Mesendoderm (in vitro differentiated cells): Measurements from ENCODE around the gene SEBOX.
"Not testable (repeated sequence)": the region's sequence is repeated elsewhere in the genome, so short reads cannot be mapped to it uniquely, and the experiment has no call there.

Source experiments
- DNase-seq: peaks from one replicate; pipeline ENCODE4 v3.0.0; 2013
- H2AK5ac ChIP-seq: 2 replicates; pipeline ENCODE4 v1.6.1; 2013; ENCODE audit warnings: low read length, inconsistent platforms
- H2BK120ac ChIP-seq: 2 replicates; pipeline ENCODE4 v1.6.1; 2013; ENCODE audit warnings: low read depth, mild to moderate bottlenecking, low read length, moderate library complexity, mixed read lengths
- H2BK15ac ChIP-seq: replicated peaks from 2 replicates; pipeline ENCODE4 v1.6.1; 2013; ENCODE audit warnings: low read depth, mild to moderate bottlenecking, moderate library complexity
- H2BK5ac ChIP-seq: 2 replicates; pipeline ENCODE4 v1.6.1; 2013; ENCODE audit warnings: low read length, inconsistent platforms
- H3K18ac ChIP-seq: 2 replicates; pipeline ENCODE4 v1.6.1; 2013; ENCODE audit warnings: mild to moderate bottlenecking, low read length, mixed read lengths
- H3K23ac ChIP-seq: one replicate; pipeline ENCODE4 v1.6.1; 2013; ENCODE audit warnings: low read length
- H3K27ac ChIP-seq: 2 replicates; pipeline ENCODE4 v1.5.1; 2013; ENCODE audit warnings: low read depth, mild to moderate bottlenecking, inconsistent platforms, low read length, moderate library complexity
- H3K27me3 ChIP-seq: 2 replicates; pipeline ENCODE4 v1.6.1; 2013; ENCODE audit warnings: low read length, control low read depth, mild to moderate bottlenecking, inconsistent platforms; ENCODE audit not compliant: insufficient read depth, poor library complexity
- H3K36me3 ChIP-seq: 2 replicates; pipeline ENCODE4 v1.6.1; 2013; ENCODE audit warnings: low read length, inconsistent platforms; ENCODE audit not compliant: control insufficient read depth, insufficient read depth
- H3K4ac ChIP-seq: one replicate; pipeline ENCODE4 v1.6.1; 2013; ENCODE audit warnings: low read depth, mild to moderate bottlenecking, low read length, moderate library complexity
- H3K4me1 ChIP-seq: 2 replicates; pipeline ENCODE4 v1.6.1; 2013; ENCODE audit warnings: low read depth, low read length, inconsistent platforms; ENCODE audit not compliant: control insufficient read depth
- H3K4me2 ChIP-seq: 2 replicates; pipeline ENCODE4 v1.6.1; 2013; ENCODE audit warnings: low read length
- H3K4me3 ChIP-seq: 2 replicates; pipeline ENCODE4 v1.5.1; 2013; ENCODE audit warnings: mild to moderate bottlenecking, low read length
- H3K56ac ChIP-seq: one replicate; pipeline ENCODE4 v1.6.1; 2013; ENCODE audit warnings: low read length
- H3K79me1 ChIP-seq: 2 replicates; pipeline ENCODE4 v1.6.1; 2013; ENCODE audit warnings: low read length, inconsistent platforms
- H3K79me2 ChIP-seq: 2 replicates; pipeline ENCODE4 v1.6.1; 2013; ENCODE audit warnings: mild to moderate bottlenecking, low read length; ENCODE audit not compliant: control insufficient read depth, insufficient read depth
- H3K9ac ChIP-seq: 2 replicates; pipeline ENCODE4 v1.6.1; 2013; ENCODE audit warnings: low read length, inconsistent platforms
- H4K5ac ChIP-seq: one replicate; pipeline ENCODE4 v1.6.1; 2013; ENCODE audit warnings: low read length
- H4K8ac ChIP-seq: one replicate; pipeline ENCODE4 v1.6.1; 2013; ENCODE audit warnings: low read depth, mild to moderate bottlenecking, control low read depth, low read length, moderate library complexity
- WGBS: extraction: QIAGEN DNeasy Blood & Tissue Kit; methylation state at CpG from one replicate; pipeline ENCODE4 v1.1.7; 2013; ENCODE audit warnings: low lambda C conversion rate, missing lambda C conversion rate; ENCODE audit not compliant: insufficient coverage; ENCODE audit errors: extremely low coverage; 5-methylcytosine and 5-hydroxymethylcytosine counted together

Gene SEBOX

GRCh38 chr17:28340374-28340773 is 24.6 kb downstream of the SEBOX start:
- H3K4me2 ChIP-seq = no peak overlapping the region
- H3K4me3 ChIP-seq = no peak overlapping the region
- no peak overlapping the region for H3K18ac ChIP-seq
- no peak overlapping the region for H3K27ac ChIP-seq
- H3K79me1 ChIP-seq = peaks cover 9% of the 10 kb centered on the region
- H4K8ac ChIP-seq = no peak overlapping the region
- no peak overlapping the region for H3K9ac ChIP-seq
- no peak overlapping the region for H2AK5ac ChIP-seq
- no peak overlapping the region for H2BK120ac ChIP-seq
- no CpG with 5 or more reads among the region's 6 CpGs for WGBS
- no peak for DNase-seq
- no peaks in the 10 kb centered on the region for H3K27me3 ChIP-seq
- no peak overlapping the region for H3K4ac ChIP-seq
- H3K23ac ChIP-seq = no peak overlapping the region
- peaks cover 8% of the 10 kb centered on the region for H3K36me3 ChIP-seq
- no peak overlapping the region for H2BK5ac ChIP-seq
- H2BK15ac ChIP-seq = no peak overlapping the region
- H3K79me2 ChIP-seq = peaks cover 18% of the 10 kb centered on the region
- no peak overlapping the region for H3K56ac ChIP-seq
- H4K5ac ChIP-seq = no peak overlapping the region
- H3K4me1 ChIP-seq = peaks cover 3% of the 10 kb centered on the region

DNA sequence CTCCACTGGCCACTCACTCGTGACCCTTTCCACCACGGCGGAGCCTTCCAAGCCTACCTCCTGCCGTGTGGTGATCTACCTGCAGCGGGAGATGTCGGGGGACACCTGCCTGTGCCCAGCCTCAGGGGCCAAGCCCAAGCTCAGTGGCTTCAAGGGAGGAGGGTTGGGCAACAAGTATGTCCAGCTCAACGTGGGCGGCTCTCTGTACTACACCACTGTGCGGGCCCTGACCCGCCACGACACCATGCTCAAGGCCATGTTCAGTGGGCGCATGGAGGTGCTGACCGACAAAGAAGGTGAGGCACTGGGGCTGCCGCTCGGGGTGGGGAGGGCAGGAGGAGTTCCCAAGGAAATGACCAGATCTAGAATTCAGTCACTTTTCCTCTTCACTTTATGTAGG is 25.6 kb downstream of the SEBOX start:
- WGBS = no CpG with 5 or more reads among the region's 15 CpGs
- Histone ChIP-seq H3K23ac (no peak overlapping the region), H2BK120ac (no peak overlapping the region), H3K79me1 (peaks cover 13% of the 10 kb centered on the region), H3K4me2 (no peak overlapping the region), H3K27ac (no peak overlapping the region), H3K4me3 (no peak overlapping the region), H3K4ac (no peak overlapping the region), H2AK5ac (no peak overlapping the region), H2BK15ac (no peak overlapping the region), H2BK5ac (no peak overlapping the region), H3K36me3 (peaks cover 5% of the 10 kb centered on the region), H4K8ac (no peak overlapping the region), H3K9ac (no peak overlapping the region), H3K56ac (no peak overlapping the region), H4K5ac (no peak overlapping the region), H3K18ac (no peak overlapping the region), H3K4me1 (peaks cover 7% of the 10 kb centered on the region), H3K79me2 (peaks cover 18% of the 10 kb centered on the region), H3K27me3 (no peaks in the 10 kb centered on the region)
- DNase-seq = no peak

GRCh38 chr17:28338769-28339212 is 26.2 kb downstream of the SEBOX start:
- WGBS = no CpG with 5 or more reads among the region's 8 CpGs
- Histone ChIP-seq H3K79me2 (peaks cover 18% of the 10 kb centered on the region), H3K79me1 (peaks cover 16% of the 10 kb centered on the region)
- H3K4me1 ChIP-seq, H4K5ac ChIP-seq, H3K4ac ChIP-seq, H3K56ac ChIP-seq, H3K27ac ChIP-seq, H2AK5ac ChIP-seq, H3K4me2 ChIP-seq, H3K27me3 ChIP-seq, H3K23ac ChIP-seq, H3K9ac ChIP-seq, H2BK5ac ChIP-seq, H3K18ac ChIP-seq, H3K4me3 ChIP-seq, H3K36me3 ChIP-seq, H2BK15ac ChIP-seq, H2BK120ac ChIP-seq, H4K8ac ChIP-seq, DNase-seq: not testable (repeated sequence)

DNA sequence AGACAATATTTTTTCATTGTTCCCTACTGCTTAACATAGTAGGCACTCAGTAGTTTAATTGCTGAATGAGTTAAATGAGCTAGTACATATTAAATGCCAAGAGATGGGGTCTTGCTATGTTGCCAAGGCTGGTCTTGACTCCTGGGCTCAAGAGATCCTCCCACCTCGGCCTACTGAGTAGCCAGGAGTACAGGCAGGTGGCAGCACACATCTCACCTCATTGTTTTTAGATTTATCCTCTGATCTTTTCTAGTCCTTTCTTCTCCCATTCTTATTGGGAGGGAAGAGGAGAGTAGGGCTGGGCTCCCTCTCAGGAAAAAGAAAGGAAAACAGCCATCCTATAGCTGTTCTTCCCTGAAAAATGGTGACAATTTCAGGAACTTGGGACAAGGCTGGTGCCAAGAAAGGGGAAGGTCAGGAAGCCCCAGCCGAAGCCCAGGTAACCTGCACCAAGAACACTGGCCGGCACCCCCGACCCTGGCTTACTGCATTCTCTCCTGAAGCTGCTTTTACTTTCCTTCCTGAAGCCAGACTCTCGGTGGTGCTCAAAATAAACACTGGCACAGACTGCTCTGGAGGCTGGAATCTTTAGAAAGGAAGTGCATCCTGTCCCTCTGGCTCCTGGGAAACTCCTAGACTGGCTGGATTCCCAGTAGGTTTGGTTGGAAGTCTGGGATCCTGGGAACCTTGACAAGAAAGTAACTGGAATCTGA is 26.8 kb downstream of the SEBOX start:
- H2BK120ac ChIP-seq = no peak overlapping the region
- no peak overlapping the region for H2BK15ac ChIP-seq
- no peak overlapping the region for H4K5ac ChIP-seq
- H4K8ac ChIP-seq = no peak overlapping the region
- H3K4me3 ChIP-seq = no peak overlapping the region
- H2AK5ac ChIP-seq = no peak overlapping the region
- peaks cover 16% of the 10 kb centered on the region for H3K79me1 ChIP-seq
- H3K4ac ChIP-seq = no peak overlapping the region
- peak overlapping the region; percentile 11 for H3K56ac ChIP-seq
- no peak overlapping the region for H3K4me2 ChIP-seq
- no CpG with 5 or more reads among the region's 5 CpGs for WGBS
- no peak overlapping the region for H3K27ac ChIP-seq
- H3K36me3 ChIP-seq = no peaks in the 10 kb centered on the region
- DNase-seq = peak; percentile 57
- H3K9ac ChIP-seq = no peak overlapping the region
- no peak overlapping the region for H3K18ac ChIP-seq
- H2BK5ac ChIP-seq = no peak overlapping the region
- H3K4me1 ChIP-seq = peaks cover 9% of the 10 kb centered on the region
- peaks cover 18% of the 10 kb centered on the region for H3K79me2 ChIP-seq
- no peaks in the 10 kb centered on the region for H3K27me3 ChIP-seq
- no peak overlapping the region for H3K23ac ChIP-seq

DNA sequence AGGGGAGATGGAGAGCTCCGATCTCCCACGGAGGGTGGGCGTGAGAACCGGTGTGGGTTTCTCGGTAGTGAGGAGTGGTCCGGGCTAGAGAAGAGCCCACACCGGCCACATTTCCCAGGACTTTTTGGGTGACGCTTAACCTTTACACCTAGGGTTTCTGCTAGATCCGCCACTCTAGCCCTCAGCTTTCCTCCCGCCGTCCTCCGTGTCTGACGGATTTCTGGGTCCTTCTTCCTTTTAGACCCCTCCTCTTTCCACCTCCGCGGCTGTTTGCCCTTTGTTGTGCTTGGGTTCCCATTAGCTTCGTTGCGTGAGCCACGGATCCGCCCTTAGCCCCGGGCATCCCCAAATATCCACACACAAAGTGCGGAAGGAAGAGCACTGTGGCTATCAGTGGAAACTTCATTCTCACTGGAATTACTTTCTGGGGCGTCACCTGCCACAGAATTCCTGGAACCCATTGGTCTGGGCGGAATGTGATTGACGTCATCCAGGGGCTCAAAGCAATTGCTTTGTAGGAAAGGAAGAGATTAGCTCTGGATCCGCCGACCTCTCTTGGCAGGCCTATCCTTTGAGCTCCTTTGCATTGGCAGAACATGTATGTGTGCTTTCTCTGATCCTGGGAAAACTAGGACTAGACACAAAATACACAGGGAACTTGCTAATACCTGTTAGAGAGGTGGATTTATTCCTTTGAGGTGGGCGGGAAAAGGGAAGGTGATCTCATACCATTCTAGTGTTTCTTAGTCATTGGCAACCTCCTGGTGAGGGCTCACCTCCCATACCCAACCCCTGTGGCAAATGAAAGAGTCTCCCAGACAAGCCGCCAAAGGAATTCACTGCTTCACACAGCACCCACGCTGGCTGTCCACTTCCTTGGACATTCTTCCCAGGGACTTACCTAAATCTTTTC is 28.8 kb downstream of the SEBOX start:
- H3K27me3 ChIP-seq = no peaks in the 10 kb centered on the region
- no peak overlapping the region for H2BK5ac ChIP-seq
- peak overlapping the region; percentile 35 for H3K18ac ChIP-seq
- peaks cover 16% of the 10 kb centered on the region for H3K79me1 ChIP-seq
- no peak overlapping the region for H2AK5ac ChIP-seq
- H2BK15ac ChIP-seq = no peak overlapping the region
- no peak overlapping the region for H2BK120ac ChIP-seq
- no peak overlapping the region for H4K5ac ChIP-seq
- WGBS = no CpG with 5 or more reads among the region's 29 CpGs
- H4K8ac ChIP-seq = no peak overlapping the region
- H3K4me2 ChIP-seq = peak overlapping the region; percentile 43
- H3K9ac ChIP-seq = peak overlapping the region; percentile 86
- H3K23ac ChIP-seq = no peak overlapping the region
- H3K36me3 ChIP-seq = no peaks in the 10 kb centered on the region
- peak overlapping the region; percentile 80 for H3K4me3 ChIP-seq
- H3K4me1 ChIP-seq = peaks cover 9% of the 10 kb centered on the region
- H3K79me2 ChIP-seq = peaks cover 18% of the 10 kb centered on the region
- H3K56ac ChIP-seq = peak overlapping the region; percentile 94
- peak overlapping the region; percentile 10 for H3K4ac ChIP-seq
- DNase-seq = peak; percentile 98
- peak overlapping the region; percentile 71 for H3K27ac ChIP-seq
